AG10803 (cell line): ENCODE measurements around the gene AGA.

Source experiments
- DNase-seq: peaks from one replicate; pipeline ENCODE4 v3.0.0; 2010; ENCODE audit warnings: low read depth
- H3K4me3 ChIP-seq: 2 replicates; pipeline ENCODE4 v1.5.1; 2011; ENCODE audit warnings: mild to moderate bottlenecking, low read length, control low read depth
- CTCF ChIP-seq: conservative IDR thresholded peaks from 2 replicates; pipeline ENCODE4 v1.5.1; 2011; ENCODE audit warnings: mild to moderate bottlenecking, low read length, control low read depth, inconsistent platforms

Gene AGA

GRCh38 chr4:177441803-177442622 lies at the start of gene AGA:
TSS of gene AGA (minus strand) at chr4:177442437. CDS start at chr4:177442375, 62 bp downstream.
- TF ChIP-seq CTCF: no peak
- H3K4me3 ChIP-seq: peak within 1 kb of the TSS; percentile 85
- DNase-seq: peak; percentile 92

DNA sequence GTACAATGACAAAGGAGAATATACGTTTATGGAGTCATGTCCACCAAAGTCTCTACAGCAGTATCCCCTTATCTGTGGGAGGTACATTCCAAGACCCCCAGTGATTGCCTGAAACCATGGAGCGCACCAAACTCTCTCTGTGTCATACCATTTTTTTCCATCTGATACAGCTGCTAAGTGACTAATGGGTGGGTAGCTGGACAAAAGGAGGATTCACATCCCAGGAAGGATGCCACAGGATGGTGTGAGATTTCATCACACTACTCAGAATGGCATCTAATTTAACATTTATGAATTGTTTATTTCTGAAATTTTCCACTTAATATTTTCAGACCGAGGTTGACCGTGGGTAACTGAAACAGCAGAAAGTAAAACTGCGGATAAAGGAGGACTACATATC lies 49.8 kb upstream of the AGA start:
- TF ChIP-seq CTCF: no peak
- no peak overlapping the region for H3K4me3 ChIP-seq
- no peak for DNase-seq

GRCh38 chr4:177490769-177491168 lies 48.5 kb upstream of the AGA start:
- no peak overlapping the region for H3K4me3 ChIP-seq
- no peak for DNase-seq
- TF ChIP-seq CTCF: no peak

GRCh38 chr4:177489471-177490246 lies 47.4 kb upstream of the AGA start:
- TF ChIP-seq CTCF: no peak
- no peak overlapping the region for H3K4me3 ChIP-seq
- DNase-seq: peak; percentile 15

DNA sequence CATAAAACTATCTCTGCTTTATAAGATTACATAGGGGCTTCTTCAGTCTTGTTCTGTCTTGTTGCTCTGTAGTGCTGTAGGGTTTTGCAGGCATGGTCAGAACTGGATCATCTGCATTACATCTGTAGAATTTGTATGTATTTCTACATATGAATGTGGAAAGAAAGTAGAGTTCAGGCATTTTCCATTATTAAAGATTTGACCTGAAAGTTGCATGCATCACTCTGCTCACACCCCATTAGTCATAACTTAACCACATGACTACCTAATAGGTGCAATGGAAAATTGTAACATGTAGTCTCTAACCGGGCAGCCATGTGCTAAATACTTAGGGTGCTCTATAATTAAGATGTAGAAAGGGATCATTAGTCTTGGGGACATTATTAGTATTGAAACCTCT lies 45.7 kb upstream of the AGA start:
- TF ChIP-seq CTCF: no peak
- no peak for DNase-seq
- H3K4me3 ChIP-seq: no peak overlapping the region

DNA sequence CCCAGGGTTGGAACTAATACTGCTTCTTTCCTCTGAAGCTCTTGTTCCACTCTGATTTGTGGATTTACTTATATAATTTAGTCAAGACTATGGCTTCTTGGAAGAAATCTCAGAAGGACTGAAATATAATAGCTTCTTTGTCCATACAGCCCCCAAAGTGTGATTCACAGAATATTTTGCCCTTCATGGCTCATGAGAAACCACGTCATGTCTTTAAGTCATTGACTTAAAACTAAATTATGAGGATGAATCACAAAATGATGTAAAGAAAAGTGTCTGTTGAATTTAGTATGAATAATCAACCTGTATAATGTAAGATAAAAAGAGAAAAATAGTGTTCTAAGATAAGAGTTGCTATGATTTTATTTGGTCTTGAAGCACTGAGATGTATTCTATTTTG lies 43.3 kb upstream of the AGA start:
- H3K4me3 ChIP-seq: no peak overlapping the region
- peak; percentile 22 for DNase-seq
- no peak for TF ChIP-seq CTCF
